Keratinocyte (primary cell): Measurements from ENCODE around the gene CNOT3. TPM values are rescaled to one million over a fixed set of nuclear protein-coding genes. Genes with fewer than 3 reads are reported as not detected.
A peak's percentile ranks its signal among the peaks of the same experiment; 100 is the strongest.

ENCODE experiments used
- DNase-seq: peaks from one replicate; pipeline ENCODE4 v3.0.0-alpha.2; 2011; ENCODE audit warnings: low read depth, missing footprints, low spot score
- FAIRE-seq: peaks from 2 replicates; lab custom pipeline; 2011; peaks lifted over from hg19 to GRCh38; lab: Jason Lieb, UNC
- H2AFZ ChIP-seq: 2 replicates; pipeline ENCODE4 v1.6.0; 2012; ENCODE audit warnings: low read length, control low read depth, inconsistent platforms; ENCODE audit not compliant: control insufficient read depth
- H3K27ac ChIP-seq: 2 replicates; pipeline ENCODE4 v1.5.1; 2011; ENCODE audit warnings: low read length; ENCODE audit not compliant: control insufficient read depth, insufficient read depth
- H3K27me3 ChIP-seq: 3 replicates; pipeline ENCODE4 v1.6.0; 2011; ENCODE audit warnings: low read length; ENCODE audit not compliant: control insufficient read depth, insufficient read depth; ENCODE audit errors: extremely low read depth
- H3K36me3 ChIP-seq, 2 experiments: 2 replicates in 1 of 2; 3 replicates in 1 of 2; pipeline ENCODE4 v1.5.1; 2011; ENCODE audit warnings: low read length in 2 of 2, mild to moderate bottlenecking in 1 of 2; ENCODE audit not compliant: control insufficient read depth in 2 of 2, insufficient read depth in 2 of 2; ENCODE audit errors: extremely low read depth in 1 of 2
- H3K4me1 ChIP-seq: 3 replicates; pipeline ENCODE4 v1.5.1; 2011; ENCODE audit warnings: low read length; ENCODE audit not compliant: control insufficient read depth, insufficient read depth; ENCODE audit errors: extremely low read depth
- H3K4me2 ChIP-seq: 3 replicates; pipeline ENCODE4 v1.6.0; 2011; ENCODE audit warnings: low read depth, low read length; ENCODE audit not compliant: control insufficient read depth, insufficient read depth; ENCODE audit errors: extremely low read depth
- H3K4me3 ChIP-seq, 3 experiments: fragments of 200-600 bp in 1 of 3; sonication (generic) in 1 of 3; 2 replicates in 2 of 3; 3 replicates in 1 of 3; pipeline ENCODE4 v1.5.1; 2011 to 2016; ENCODE audit warnings: low read length in 3 of 3, mild to moderate bottlenecking in 3 of 3, control low read depth in 2 of 3, inconsistent platforms in 1 of 3, low read depth in 1 of 3, mixed read lengths in 1 of 3, mixed run types in 1 of 3, moderate library complexity in 1 of 3; ENCODE audit not compliant: control insufficient read depth in 2 of 3, insufficient read depth in 2 of 3; ENCODE audit errors: extremely low read depth in 1 of 3
- H3K79me2 ChIP-seq: 2 replicates; pipeline ENCODE4 v1.6.0; 2012; ENCODE audit warnings: low read length; ENCODE audit not compliant: control insufficient read depth, insufficient read depth
- H3K9ac ChIP-seq: 3 replicates; pipeline ENCODE4 v1.6.0; 2011; ENCODE audit warnings: low read length; ENCODE audit not compliant: control insufficient read depth, insufficient read depth; ENCODE audit errors: extremely low read depth
- H3K9me1 ChIP-seq: 3 replicates; pipeline ENCODE4 v1.6.0; 2011; ENCODE audit warnings: low read length; ENCODE audit not compliant: control insufficient read depth, insufficient read depth; ENCODE audit errors: extremely low read depth
- H3K9me3 ChIP-seq: 2 replicates; pipeline ENCODE4 v1.5.1; 2012; ENCODE audit warnings: low read depth, low read length; ENCODE audit not compliant: control insufficient read depth
- H4K20me1 ChIP-seq: 3 replicates; pipeline ENCODE4 v1.6.0; 2011; ENCODE audit warnings: low read length; ENCODE audit not compliant: control insufficient read depth, insufficient read depth; ENCODE audit errors: extremely low read depth
- CTCF ChIP-seq, 3 experiments: IDR thresholded peaks in 1 of 3; conservative IDR thresholded peaks in 1 of 3; optimal IDR thresholded peaks in 1 of 3; 2 replicates in 2 of 3; 3 replicates in 1 of 3; pipeline versions ENCODE3 to v1.5.1; 2011; ENCODE audit warnings: low read length in 3 of 3, mild to moderate bottlenecking in 3 of 3, moderate library complexity in 2 of 3, control low read depth in 1 of 3, inconsistent platforms in 1 of 3; ENCODE audit not compliant: insufficient read depth in 2 of 3; ENCODE audit errors: extremely low read depth in 1 of 3
- EZH2 ChIP-seq: IDR thresholded peaks from one replicate; pipeline ENCODE4 v1.6.1; 2012; ENCODE audit warnings: inconsistent platforms, mild to moderate bottlenecking, low read length, moderate library complexity
- dilution Hi-C: fragments of 300-500 bp; cut with MboI; formaldehyde crosslinking; loops from one replicate; pipeline ENCODE4 v1.7.0; 2020; ENCODE audit warnings: low sequenced_read_pairs; ENCODE audit not compliant: extremely low pct_ligation_motif_present
- polyA plus RNA-seq, 5 experiments: library from polyadenylated mRNA; depleted of rRNA in 3 of 5; stranded (reverse) in 3 of 5; stranded (forward) in 1 of 5; unstranded in 1 of 5; fragments of >200 nt; gene quantifications; 1 replicate in 1 of 5; 2 replicates in 3 of 5; 3 replicates in 1 of 5; pipeline versions ENCODE4 v1.2.1 to v1.2.3, GENCODE V29; 2011 to 2012; ENCODE audit warnings: missing spikeins in 2 of 5, low read depth in 1 of 5, low replicate concordance in 1 of 5

The CNOT3 gene
- polyA plus RNA-seq, 1 donor (not counting 4 experiments of a cell fraction or from before 2014, with no cell fraction given) = 8.6 TPM

DNA sequence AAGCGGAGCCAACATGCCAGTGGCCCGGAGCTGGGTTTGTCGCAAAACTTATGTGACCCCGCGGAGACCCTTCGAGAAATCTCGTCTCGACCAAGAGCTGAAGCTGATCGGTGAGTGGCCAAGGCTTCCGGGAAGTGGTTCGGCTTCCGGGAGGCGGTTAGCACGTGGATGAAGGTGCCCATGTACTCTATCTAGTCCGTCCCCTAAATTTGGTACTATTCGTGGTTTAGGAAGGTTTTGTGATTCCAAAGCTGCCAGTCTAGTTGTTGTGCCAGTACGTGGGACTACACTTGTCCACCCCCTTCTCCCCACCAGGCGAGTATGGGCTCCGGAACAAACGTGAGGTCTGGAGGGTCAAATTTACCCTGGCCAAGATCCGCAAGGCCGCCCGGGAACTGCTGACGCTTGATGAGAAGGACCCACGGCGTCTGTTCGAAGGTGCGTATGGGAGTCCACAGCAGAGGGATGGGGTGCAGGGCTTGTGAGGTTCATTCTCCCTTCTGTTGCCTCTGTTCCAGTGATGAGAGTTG is 63.7 kb downstream of the CNOT3 start:
- no peak overlapping the region for H2AFZ ChIP-seq
- H3K9me3 ChIP-seq = no peaks in the 10 kb centered on the region
- H3K9me1 ChIP-seq = peaks cover 2% of the 10 kb centered on the region
- TF ChIP-seq EZH2 = no peak
- no peak for TF ChIP-seq CTCF (optimal IDR thresholded peaks at IDR 0.05 in 1 of 3, IDR thresholded peaks at IDR 0.05 in 1 of 3, conservative IDR thresholded peaks at IDR 0.05 in 1 of 3; ENCODE audit: extremely low read depth in 1 of 3, insufficient read depth in 2 of 3, low read length in 3 of 3)
- dilution Hi-C loops = no loop called here
- peak overlapping the region; percentile 98 for H3K4me2 ChIP-seq
- peaks cover 29 to 46% of the 10 kb centered on the region in 2 experiments for H3K36me3 ChIP-seq
- peaks cover 52% of the 10 kb centered on the region for H4K20me1 ChIP-seq
- H3K27me3 ChIP-seq = no peaks in the 10 kb centered on the region
- peaks cover 56% of the 10 kb centered on the region for H3K79me2 ChIP-seq
- DNase-seq (no peak), FAIRE-seq (no peak)
- peaks cover 33% of the 10 kb centered on the region for H3K4me1 ChIP-seq
- H3K4me3 ChIP-seq = peak overlapping the region; percentile 70 to 92 (median 92)
- H3K9ac ChIP-seq = peak overlapping the region; percentile 94
- peak overlapping the region; percentile 94 for H3K27ac ChIP-seq

DNA sequence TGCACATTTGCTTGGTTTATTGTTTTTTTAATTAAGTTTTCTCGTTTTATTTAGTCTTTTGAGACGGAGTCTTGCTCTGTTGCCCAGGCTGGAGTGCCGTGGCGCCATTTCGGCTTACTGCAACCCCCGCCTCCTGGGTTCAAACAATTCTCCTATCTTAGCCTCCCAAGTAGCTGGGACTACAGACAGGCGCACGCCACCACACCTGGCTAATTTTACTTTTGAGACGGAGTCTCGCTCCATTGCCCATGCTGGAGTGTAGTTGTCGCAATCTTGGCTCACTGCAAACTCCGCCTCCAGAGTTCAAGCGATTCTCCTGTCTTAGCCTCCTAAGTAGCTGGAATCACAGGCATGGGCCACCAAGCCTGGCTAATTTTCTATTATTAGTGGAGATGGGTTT is 64.4 kb downstream of the CNOT3 start:
- peak overlapping the region; percentile 70 to 92 (median 92) for H3K4me3 ChIP-seq
- H4K20me1 ChIP-seq = peaks cover 59% of the 10 kb centered on the region
- peak overlapping the region; percentile 94 for H3K9ac ChIP-seq
- H3K79me2 ChIP-seq = peaks cover 62% of the 10 kb centered on the region
- no peak overlapping the region for H2AFZ ChIP-seq
- DNase-seq (no peak), FAIRE-seq (no peak)
- TF ChIP-seq CTCF (optimal IDR thresholded peaks at IDR 0.05 in 1 of 3, IDR thresholded peaks at IDR 0.05 in 1 of 3, conservative IDR thresholded peaks at IDR 0.05 in 1 of 3; ENCODE audit: extremely low read depth in 1 of 3, insufficient read depth in 2 of 3, low read length in 3 of 3) (no peak), EZH2 (no peak)
- no peaks in the 10 kb centered on the region for H3K9me3 ChIP-seq
- dilution Hi-C loops = no loop called here
- no peaks in the 10 kb centered on the region for H3K27me3 ChIP-seq
- peak overlapping the region; percentile 98 for H3K4me2 ChIP-seq
- peaks cover 2% of the 10 kb centered on the region for H3K9me1 ChIP-seq
- peaks cover 29% of the 10 kb centered on the region for H3K4me1 ChIP-seq
- H3K27ac ChIP-seq = peak overlapping the region; percentile 94
- peaks cover 36 to 53% of the 10 kb centered on the region in 2 experiments for H3K36me3 ChIP-seq
